ENCODE results near the gene POMGNT2.

The POMGNT2 gene

DNA sequence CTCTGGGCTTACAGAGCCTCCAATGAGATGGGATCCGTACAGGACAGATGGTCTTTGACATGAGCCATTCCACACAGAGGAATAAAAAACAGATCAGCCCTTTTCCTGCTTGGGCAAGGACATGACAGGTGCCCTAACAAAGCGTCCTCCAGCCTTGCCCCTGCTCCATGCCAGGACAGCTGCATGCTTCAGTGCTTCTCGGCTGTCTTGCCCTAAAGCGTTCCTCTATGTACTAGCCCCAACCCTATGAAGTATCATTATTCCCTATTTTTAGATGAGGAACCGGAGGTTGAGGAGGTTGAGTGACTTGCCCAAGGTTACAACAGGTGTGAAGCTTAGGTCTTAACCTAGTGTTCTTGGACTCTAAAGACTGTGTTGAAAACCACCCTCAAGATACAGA lies 10.5 kb downstream of the POMGNT2 start:
- no peaks in the 10 kb centered on the region for H3K4me1 ChIP-seq (ENCODE audit: insufficient read depth, low read length, severe bottlenecking)
- no peaks in the 10 kb centered on the region for H3K9me3 ChIP-seq (ENCODE audit: low read length)
- no peaks in the 10 kb centered on the region for H3F3A ChIP-seq (ENCODE audit: insufficient read depth, low read length)
- no peaks in the 10 kb centered on the region for H3K36me3 ChIP-seq (ENCODE audit: insufficient read depth, low read length)
- no peak overlapping the region for H2AFZ ChIP-seq (ENCODE audit: low read length)
- no peak for TF ChIP-seq EZH2 (IDR thresholded peaks at IDR 0.05; ENCODE audit: borderline replicate concordance, low read length)
- no peak overlapping the region for H3K9ac ChIP-seq (ENCODE audit: low read length)
- H3K4me2 ChIP-seq (ENCODE audit: low read length) = no peak overlapping the region
- no peak overlapping the region for H3K4me3 ChIP-seq (ENCODE audit: low read depth, low read length, poor library complexity, severe bottlenecking)
- no peaks in the 10 kb centered on the region for H4K20me1 ChIP-seq (ENCODE audit: insufficient read depth, low read length)
- no peak overlapping the region for H3K27ac ChIP-seq (ENCODE audit: low read depth, low read length, poor library complexity, severe bottlenecking)
- no peaks in the 10 kb centered on the region for H3K9me2 ChIP-seq (ENCODE audit: low read depth, low read length)
- H3K27me3 ChIP-seq (ENCODE audit: insufficient read depth, low read length) = no peaks in the 10 kb centered on the region
- no peaks in the 10 kb centered on the region for H3K79me2 ChIP-seq (ENCODE audit: insufficient read depth, low read length)

DNA sequence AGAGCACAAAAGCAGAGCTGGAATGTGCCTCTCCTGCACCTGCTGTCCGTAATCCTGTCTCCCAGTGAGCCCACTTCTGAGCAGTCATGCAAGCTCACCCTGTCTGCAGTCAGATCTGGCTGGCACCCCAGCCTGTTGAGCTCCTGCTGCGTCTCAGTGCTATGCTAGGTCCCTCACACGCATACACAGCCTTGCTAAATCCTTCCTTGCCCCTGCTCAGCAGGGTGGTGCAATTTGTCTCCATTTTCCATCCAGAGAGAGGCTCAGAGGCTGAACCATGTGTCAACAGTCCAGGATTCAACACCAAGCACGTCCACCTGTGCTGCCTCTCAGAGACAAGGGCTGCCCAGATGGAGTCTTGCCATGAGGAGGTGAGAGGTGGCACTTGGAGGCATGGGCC lies 11.0 kb downstream of the POMGNT2 start:
- Histone ChIP-seq H3K4me2 (ENCODE audit: low read length) (no peak overlapping the region), H3K4me1 (ENCODE audit: insufficient read depth, low read length, severe bottlenecking) (no peaks in the 10 kb centered on the region), H3K27me3 (ENCODE audit: insufficient read depth, low read length) (no peaks in the 10 kb centered on the region), H3K36me3 (ENCODE audit: insufficient read depth, low read length) (no peaks in the 10 kb centered on the region), H3F3A (ENCODE audit: insufficient read depth, low read length) (no peaks in the 10 kb centered on the region), H3K9ac (ENCODE audit: low read length) (no peak overlapping the region), H2AFZ (ENCODE audit: low read length) (no peak overlapping the region), H3K27ac (ENCODE audit: low read depth, low read length, poor library complexity, severe bottlenecking) (no peak overlapping the region), H3K9me2 (ENCODE audit: low read depth, low read length) (no peaks in the 10 kb centered on the region), H4K20me1 (ENCODE audit: insufficient read depth, low read length) (no peaks in the 10 kb centered on the region), H3K79me2 (ENCODE audit: insufficient read depth, low read length) (no peaks in the 10 kb centered on the region), H3K4me3 (ENCODE audit: low read depth, low read length, poor library complexity, severe bottlenecking) (no peak overlapping the region), H3K9me3 (ENCODE audit: low read length) (no peaks in the 10 kb centered on the region)
- TF ChIP-seq, protein P1, sequence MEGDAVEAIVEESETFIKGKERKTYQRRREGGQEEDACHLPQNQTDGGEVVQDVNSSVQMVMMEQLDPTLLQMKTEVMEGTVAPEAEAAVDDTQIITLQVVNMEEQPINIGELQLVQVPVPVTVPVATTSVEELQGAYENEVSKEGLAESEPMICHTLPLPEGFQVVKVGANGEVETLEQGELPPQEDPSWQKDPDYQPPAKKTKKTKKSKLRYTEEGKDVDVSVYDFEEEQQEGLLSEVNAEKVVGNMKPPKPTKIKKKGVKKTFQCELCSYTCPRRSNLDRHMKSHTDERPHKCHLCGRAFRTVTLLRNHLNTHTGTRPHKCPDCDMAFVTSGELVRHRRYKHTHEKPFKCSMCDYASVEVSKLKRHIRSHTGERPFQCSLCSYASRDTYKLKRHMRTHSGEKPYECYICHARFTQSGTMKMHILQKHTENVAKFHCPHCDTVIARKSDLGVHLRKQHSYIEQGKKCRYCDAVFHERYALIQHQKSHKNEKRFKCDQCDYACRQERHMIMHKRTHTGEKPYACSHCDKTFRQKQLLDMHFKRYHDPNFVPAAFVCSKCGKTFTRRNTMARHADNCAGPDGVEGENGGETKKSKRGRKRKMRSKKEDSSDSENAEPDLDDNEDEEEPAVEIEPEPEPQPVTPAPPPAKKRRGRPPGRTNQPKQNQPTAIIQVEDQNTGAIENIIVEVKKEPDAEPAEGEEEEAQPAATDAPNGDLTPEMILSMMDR (IDR thresholded peaks at IDR 0.05; ENCODE audit: low read length) = no peak
- TF ChIP-seq EZH2 (IDR thresholded peaks at IDR 0.05; ENCODE audit: borderline replicate concordance, low read length) = no peak

DNA sequence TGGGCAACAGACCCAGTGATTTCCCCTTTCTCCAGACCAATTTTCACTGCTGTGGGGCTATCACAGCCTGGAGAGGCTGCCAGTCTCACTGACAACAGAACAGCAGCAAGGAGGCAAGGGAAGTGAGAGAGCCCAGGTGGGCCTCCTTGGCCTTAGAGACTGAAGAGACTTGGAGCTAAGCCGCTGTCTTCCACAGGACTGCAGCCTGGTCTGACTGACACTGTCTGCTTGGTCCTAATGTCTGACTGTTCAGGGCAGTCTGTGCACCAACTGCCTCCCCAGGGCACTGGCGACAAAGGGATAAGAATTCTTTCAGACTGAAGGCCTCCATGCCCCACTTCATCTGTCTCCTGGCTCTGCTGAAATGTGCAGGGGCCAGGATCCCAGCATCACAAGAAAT lies 11.5 kb downstream of the POMGNT2 start:
- H3K9me3 ChIP-seq (ENCODE audit: low read length) = no peaks in the 10 kb centered on the region
- no peaks in the 10 kb centered on the region for H3K4me1 ChIP-seq (ENCODE audit: insufficient read depth, low read length, severe bottlenecking)
- no peak overlapping the region for H3K27ac ChIP-seq (ENCODE audit: low read depth, low read length, poor library complexity, severe bottlenecking)
- H3K4me3 ChIP-seq (ENCODE audit: low read depth, low read length, poor library complexity, severe bottlenecking) = no peak overlapping the region
- H3K9me2 ChIP-seq (ENCODE audit: low read depth, low read length) = no peaks in the 10 kb centered on the region
- no peaks in the 10 kb centered on the region for H3K27me3 ChIP-seq (ENCODE audit: insufficient read depth, low read length)
- H3K4me2 ChIP-seq (ENCODE audit: low read length) = no peak overlapping the region
- H3K9ac ChIP-seq (ENCODE audit: low read length) = no peak overlapping the region
- no peaks in the 10 kb centered on the region for H3F3A ChIP-seq (ENCODE audit: insufficient read depth, low read length)
- H2AFZ ChIP-seq (ENCODE audit: low read length) = no peak overlapping the region
- H3K36me3 ChIP-seq (ENCODE audit: insufficient read depth, low read length) = no peaks in the 10 kb centered on the region
- no peaks in the 10 kb centered on the region for H3K79me2 ChIP-seq (ENCODE audit: insufficient read depth, low read length)
- no peak for TF ChIP-seq EZH2 (IDR thresholded peaks at IDR 0.05; ENCODE audit: borderline replicate concordance, low read length)
- TF ChIP-seq, protein P1 (IDR thresholded peaks at IDR 0.05; ENCODE audit: low read length) = no peak
- no peaks in the 10 kb centered on the region for H4K20me1 ChIP-seq (ENCODE audit: insufficient read depth, low read length)

DNA sequence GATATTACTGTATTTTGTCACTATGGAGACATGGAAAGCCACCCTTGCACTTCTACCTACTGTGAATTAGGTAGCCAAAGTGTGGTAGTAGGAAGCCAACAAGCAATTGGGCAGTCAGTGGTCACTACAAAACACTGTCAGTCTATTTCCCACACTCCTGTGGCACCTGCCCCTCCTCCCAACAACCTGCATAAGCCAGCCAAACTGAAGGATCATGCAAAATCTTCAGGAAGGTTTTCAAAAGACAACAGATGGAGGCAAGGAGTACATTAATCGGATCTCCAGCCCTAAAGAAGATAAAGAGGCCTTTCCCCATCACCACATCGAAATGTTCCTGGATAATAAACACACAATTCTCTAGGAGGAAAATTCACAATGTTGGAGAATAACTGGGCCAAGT lies 11.9 kb downstream of the POMGNT2 start:
- no peak overlapping the region for H2AFZ ChIP-seq (ENCODE audit: low read length)
- H3K4me3 ChIP-seq (ENCODE audit: low read depth, low read length, poor library complexity, severe bottlenecking) = no peak overlapping the region
- no peak overlapping the region for H3K27ac ChIP-seq (ENCODE audit: low read depth, low read length, poor library complexity, severe bottlenecking)
- TF ChIP-seq EZH2 (IDR thresholded peaks at IDR 0.05; ENCODE audit: borderline replicate concordance, low read length) = no peak
- TF ChIP-seq, protein P1 (IDR thresholded peaks at IDR 0.05; ENCODE audit: low read length) = no peak
- no peaks in the 10 kb centered on the region for H3K36me3 ChIP-seq (ENCODE audit: insufficient read depth, low read length)
- H3K9me2 ChIP-seq (ENCODE audit: low read depth, low read length) = no peaks in the 10 kb centered on the region
- no peaks in the 10 kb centered on the region for H3K9me3 ChIP-seq (ENCODE audit: low read length)
- no peaks in the 10 kb centered on the region for H3K79me2 ChIP-seq (ENCODE audit: insufficient read depth, low read length)
- H3K4me1 ChIP-seq (ENCODE audit: insufficient read depth, low read length, severe bottlenecking) = no peaks in the 10 kb centered on the region
- H4K20me1 ChIP-seq (ENCODE audit: insufficient read depth, low read length) = no peaks in the 10 kb centered on the region
- H3K4me2 ChIP-seq (ENCODE audit: low read length) = no peak overlapping the region
- no peaks in the 10 kb centered on the region for H3K27me3 ChIP-seq (ENCODE audit: insufficient read depth, low read length)
- no peaks in the 10 kb centered on the region for H3F3A ChIP-seq (ENCODE audit: insufficient read depth, low read length)
- H3K9ac ChIP-seq (ENCODE audit: low read length) = no peak overlapping the region
